Fibroblast of lung (primary cell): ENCODE data around the gene USP31. TPM values are rescaled to one million over a fixed set of nuclear protein-coding genes. Genes with fewer than 3 reads are reported as not detected.

Experiments
- DNase-seq, 2 donors: peaks; one replicate each; pipeline versions ENCODE4 v3.0.0 to v3.0.0-alpha.2; 2010; ENCODE audit warnings: low read depth in 2 of 2
- H2AFZ ChIP-seq: 2 replicates; pipeline ENCODE4 v1.5.1; 2012; ENCODE audit warnings: low read length, control low read depth, inconsistent platforms
- H3K27ac ChIP-seq: 2 replicates; pipeline ENCODE4 v1.5.1; 2011; ENCODE audit warnings: low read length, control low read depth; ENCODE audit not compliant: insufficient read depth
- H3K27me3 ChIP-seq: 2 replicates; pipeline ENCODE4 v1.5.1; 2011; ENCODE audit warnings: mild to moderate bottlenecking, low read length; ENCODE audit not compliant: control insufficient read depth, insufficient read depth
- H3K36me3 ChIP-seq: 2 replicates; pipeline ENCODE4 v1.5.1; 2011; ENCODE audit warnings: low read length; ENCODE audit not compliant: control insufficient read depth, insufficient read depth
- H3K4me1 ChIP-seq: 2 replicates; pipeline ENCODE4 v1.5.1; 2011; ENCODE audit warnings: low read length; ENCODE audit not compliant: control insufficient read depth, insufficient read depth; ENCODE audit errors: extremely low read depth
- H3K4me2 ChIP-seq: 2 replicates; pipeline ENCODE4 v1.5.1; 2011; ENCODE audit warnings: low read length, control low read depth; ENCODE audit not compliant: insufficient read depth; ENCODE audit errors: extremely low read depth
- H3K4me3 ChIP-seq, 4 experiments: fragments of 200-600 bp in 1 of 4; sonication (generic) in 1 of 4; replicated peaks in 1 of 4; 2 replicates each; pipeline ENCODE4 v1.5.1; 2011 to 2016; ENCODE audit warnings: low read length in 4 of 4, low read depth in 3 of 4, mild to moderate bottlenecking in 3 of 4, control low read depth in 2 of 4, inconsistent platforms in 1 of 4, mixed read lengths in 1 of 4; ENCODE audit not compliant: insufficient read depth in 1 of 4; ENCODE audit errors: control extremely low read depth in 1 of 4
- H3K79me2 ChIP-seq: 2 replicates; pipeline ENCODE4 v1.5.1; 2012; ENCODE audit warnings: mild to moderate bottlenecking, low read length, inconsistent platforms; ENCODE audit not compliant: control insufficient read depth, insufficient read depth
- H3K9ac ChIP-seq: 2 replicates; pipeline ENCODE4 v1.5.1; 2011; ENCODE audit warnings: mild to moderate bottlenecking, low read length, control low read depth; ENCODE audit not compliant: insufficient read depth
- H3K9me3 ChIP-seq: 2 replicates; pipeline ENCODE4 v1.5.1; 2012; ENCODE audit warnings: low read depth, low read length; ENCODE audit not compliant: control insufficient read depth, insufficient read depth
- H4K20me1 ChIP-seq: 2 replicates; pipeline ENCODE4 v1.5.1; 2011; ENCODE audit warnings: low read length; ENCODE audit not compliant: control insufficient read depth, insufficient read depth; ENCODE audit errors: extremely low read depth
- CTCF ChIP-seq, 2 donors: IDR thresholded peaks in 1 of 2; conservative IDR thresholded peaks in 1 of 2; 1 replicate in 1 of 2; 2 replicates in 1 of 2; pipeline ENCODE4 v1.5.1; 2011 to 2012; ENCODE audit warnings: low read length in 2 of 2, control low read depth in 1 of 2, inconsistent platforms in 1 of 2, low read depth in 1 of 2, mild to moderate bottlenecking in 1 of 2
- EZH2 ChIP-seq: IDR thresholded peaks from 2 replicates; pipeline ENCODE4 v1.5.1; 2012; ENCODE audit warnings: low read length, control low read depth, mild to moderate bottlenecking; ENCODE audit errors: missing control alignments
- polyA plus RNA-seq, 2 donors: library from polyadenylated mRNA; depleted of rRNA in 1 of 2; stranded (reverse) in 1 of 2; unstranded in 1 of 2; fragments of >200 nt; gene quantifications; 2 replicates each; pipeline ENCODE4 v1.2.1, GENCODE V29; 2011 to 2012; ENCODE audit warnings: missing spikeins in 1 of 2
- total RNA-seq: library from RNA; depleted of rRNA; stranded (reverse); fragments of >200 nt; gene quantifications from 2 replicates; pipeline ENCODE4 v1.2.1, GENCODE V29; 2014

USP31 gene
- total and polyA plus RNA-seq, 2 donors (not counting 1 experiment from before 2014, with no cell fraction given), result 4.8 to 5.8 TPM

- H3K27ac ChIP-seq, result no peak overlapping the region
- no peaks in the 10 kb centered on the region for H3K36me3 ChIP-seq
- no peaks in the 10 kb centered on the region for H4K20me1 ChIP-seq
- DNase-seq, result no peak
- H3K9ac ChIP-seq, result no peak overlapping the region
- H2AFZ ChIP-seq, result no peak overlapping the region
- no peak overlapping the region for H3K4me2 ChIP-seq
- TF ChIP-seq EZH2 (no peak), CTCF (conservative IDR thresholded peaks at IDR 0.05 in 1 of 2, IDR thresholded peaks at IDR 0.05 in 1 of 2; ENCODE audit: low read depth in 1 of 2, low read length in 2 of 2) (no peak)
- peaks cover 38% of the 10 kb centered on the region for H3K79me2 ChIP-seq
- no peaks in the 10 kb centered on the region for H3K27me3 ChIP-seq
- no peaks in the 10 kb centered on the region for H3K9me3 ChIP-seq
- H3K4me1 ChIP-seq, result no peaks in the 10 kb centered on the region
- H3K4me3 ChIP-seq, result no peak overlapping the region
Measured at GRCh38 chr16:23141033-23141432, 8.2 kb downstream of the USP31 start.

GRCh38 chr16:23140107-23140506 lies 9.1 kb downstream of the USP31 start:
- Histone ChIP-seq H3K27me3 (no peaks in the 10 kb centered on the region), H3K9me3 (no peaks in the 10 kb centered on the region), H3K9ac (no peak overlapping the region), H3K4me3 (no peak overlapping the region), H3K36me3 (no peaks in the 10 kb centered on the region), H3K4me2 (no peak overlapping the region), H3K27ac (no peak overlapping the region), H2AFZ (no peak overlapping the region), H4K20me1 (no peaks in the 10 kb centered on the region), H3K79me2 (peaks cover 34% of the 10 kb centered on the region), H3K4me1 (no peaks in the 10 kb centered on the region)
- DNase-seq, result no peak
- TF ChIP-seq CTCF (conservative IDR thresholded peaks at IDR 0.05 in 1 of 2, IDR thresholded peaks at IDR 0.05 in 1 of 2; ENCODE audit: low read depth in 1 of 2, low read length in 2 of 2), result no peak
- no peak for TF ChIP-seq EZH2

- Histone ChIP-seq H3K27ac (no peak overlapping the region), H3K36me3 (no peaks in the 10 kb centered on the region), H3K79me2 (peaks cover 25% of the 10 kb centered on the region), H4K20me1 (no peaks in the 10 kb centered on the region), H3K4me3 (no peak overlapping the region), H3K27me3 (no peaks in the 10 kb centered on the region), H3K4me2 (no peak overlapping the region), H3K4me1 (no peaks in the 10 kb centered on the region), H3K9me3 (no peaks in the 10 kb centered on the region), H2AFZ (no peak overlapping the region), H3K9ac (no peak overlapping the region)
- TF ChIP-seq CTCF (conservative IDR thresholded peaks at IDR 0.05 in 1 of 2, IDR thresholded peaks at IDR 0.05 in 1 of 2; ENCODE audit: low read depth in 1 of 2, low read length in 2 of 2), result no peak
- TF ChIP-seq EZH2, result no peak
- no peak for DNase-seq
Measured at GRCh38 chr16:23137818-23138217, 11.4 kb downstream of the USP31 start.
